Cardiac fibroblast (primary cell): ENCODE measurements around the gene LAMP5.

ENCODE experiments used
- DNase-seq, 2 donors: peaks; one replicate each; pipeline versions ENCODE4 v3.0.0 to v3.0.0-alpha.2; 2010; ENCODE audit warnings: low read depth in 2 of 2
- H3K4me3 ChIP-seq, 2 donors: replicated peaks in 1 of 2; 1 replicate in 1 of 2; 2 replicates in 1 of 2; pipeline ENCODE4 v1.5.1; 2011; ENCODE audit warnings: low read depth in 2 of 2, low read length in 2 of 2, mild to moderate bottlenecking in 2 of 2, moderate library complexity in 1 of 2
- TF ChIP-seq, protein P1 (sequence below): IDR thresholded peaks from one replicate; pipeline ENCODE4 v1.5.1; 2011; ENCODE audit warnings: low read depth, mild to moderate bottlenecking, low read length, inconsistent platforms

LAMP5 gene

DNA sequence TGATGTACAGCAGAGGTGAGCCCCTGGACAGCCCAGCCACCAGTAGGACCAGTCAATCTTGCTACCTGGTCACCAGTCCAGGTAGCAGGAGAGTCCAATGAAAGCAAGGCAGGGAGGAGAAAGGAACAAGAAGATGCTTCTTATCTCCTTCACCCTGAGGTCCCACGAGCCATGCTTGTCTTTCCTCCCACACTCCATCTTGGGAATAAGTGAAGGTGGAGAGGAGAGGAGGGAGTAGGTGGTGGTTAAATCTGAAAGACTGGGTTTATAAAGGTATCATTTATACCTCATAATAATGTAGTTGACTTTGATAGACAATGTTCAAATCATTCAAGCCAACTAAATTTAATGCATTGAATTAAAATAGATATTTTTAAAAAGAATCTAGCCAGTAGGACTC is 35.9 kb downstream of the LAMP5 start:
- no peak overlapping the region for H3K4me3 ChIP-seq
- DNase-seq, result no peak
- TF ChIP-seq, protein P1, sequence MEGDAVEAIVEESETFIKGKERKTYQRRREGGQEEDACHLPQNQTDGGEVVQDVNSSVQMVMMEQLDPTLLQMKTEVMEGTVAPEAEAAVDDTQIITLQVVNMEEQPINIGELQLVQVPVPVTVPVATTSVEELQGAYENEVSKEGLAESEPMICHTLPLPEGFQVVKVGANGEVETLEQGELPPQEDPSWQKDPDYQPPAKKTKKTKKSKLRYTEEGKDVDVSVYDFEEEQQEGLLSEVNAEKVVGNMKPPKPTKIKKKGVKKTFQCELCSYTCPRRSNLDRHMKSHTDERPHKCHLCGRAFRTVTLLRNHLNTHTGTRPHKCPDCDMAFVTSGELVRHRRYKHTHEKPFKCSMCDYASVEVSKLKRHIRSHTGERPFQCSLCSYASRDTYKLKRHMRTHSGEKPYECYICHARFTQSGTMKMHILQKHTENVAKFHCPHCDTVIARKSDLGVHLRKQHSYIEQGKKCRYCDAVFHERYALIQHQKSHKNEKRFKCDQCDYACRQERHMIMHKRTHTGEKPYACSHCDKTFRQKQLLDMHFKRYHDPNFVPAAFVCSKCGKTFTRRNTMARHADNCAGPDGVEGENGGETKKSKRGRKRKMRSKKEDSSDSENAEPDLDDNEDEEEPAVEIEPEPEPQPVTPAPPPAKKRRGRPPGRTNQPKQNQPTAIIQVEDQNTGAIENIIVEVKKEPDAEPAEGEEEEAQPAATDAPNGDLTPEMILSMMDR, result no peak

DNA sequence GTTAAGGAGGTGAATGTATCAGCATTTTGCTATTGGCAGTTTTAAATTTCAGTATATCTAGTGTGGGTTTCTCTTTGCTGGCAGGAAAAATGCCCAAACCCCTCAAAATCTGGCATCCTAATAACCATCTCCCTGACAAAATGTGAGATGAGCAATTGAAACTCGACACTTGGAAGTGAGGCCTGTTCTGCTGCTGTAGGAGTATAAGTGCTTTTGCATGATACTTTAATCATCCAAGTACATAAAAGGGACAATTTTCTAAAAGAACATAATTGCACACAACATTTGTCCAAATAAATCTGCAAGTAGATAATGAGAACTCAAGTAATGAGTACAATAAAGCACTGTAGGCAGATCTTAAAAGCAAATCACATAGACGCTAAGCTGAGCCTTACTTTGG is 36.5 kb downstream of the LAMP5 start:
- no peak overlapping the region for H3K4me3 ChIP-seq
- DNase-seq, result no peak
- TF ChIP-seq, protein P1, result no peak

DNA sequence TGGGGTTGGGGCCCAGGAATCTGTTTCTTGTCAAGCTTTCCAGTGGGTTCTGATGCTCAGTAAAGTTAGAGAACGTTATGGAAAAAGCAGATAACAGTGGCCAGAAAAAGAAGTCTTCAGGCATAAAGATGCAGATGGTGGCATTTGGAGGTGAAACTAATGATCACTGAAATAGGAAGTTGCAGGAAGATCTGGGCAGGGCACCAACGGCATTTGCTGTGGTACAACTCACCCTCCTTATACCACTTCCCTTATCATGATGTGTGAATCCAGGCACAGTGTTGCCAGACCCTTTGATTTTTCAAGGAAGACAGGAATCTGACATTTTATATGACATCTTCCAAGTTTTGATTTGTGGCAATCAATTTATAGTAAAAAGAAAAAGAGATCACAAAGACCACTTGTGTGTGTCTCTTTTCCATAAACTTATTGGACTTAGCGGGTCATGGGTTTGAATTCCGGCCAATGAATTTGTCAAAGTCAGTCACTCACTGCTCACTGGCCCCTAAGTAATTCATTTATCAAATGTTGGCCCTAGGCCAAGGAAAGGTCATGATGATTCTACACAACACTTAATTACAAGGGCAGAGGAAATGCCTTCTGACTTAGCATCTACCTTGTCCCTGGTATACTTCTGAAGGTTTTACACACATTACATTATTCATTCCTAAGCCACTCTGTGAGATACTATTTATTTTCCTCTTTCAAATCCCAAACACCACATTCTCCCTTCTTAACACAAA is 37.6 kb downstream of the LAMP5 start:
- TF ChIP-seq, protein P1, result no peak
- no peak overlapping the region for H3K4me3 ChIP-seq
- no peak for DNase-seq

DNA sequence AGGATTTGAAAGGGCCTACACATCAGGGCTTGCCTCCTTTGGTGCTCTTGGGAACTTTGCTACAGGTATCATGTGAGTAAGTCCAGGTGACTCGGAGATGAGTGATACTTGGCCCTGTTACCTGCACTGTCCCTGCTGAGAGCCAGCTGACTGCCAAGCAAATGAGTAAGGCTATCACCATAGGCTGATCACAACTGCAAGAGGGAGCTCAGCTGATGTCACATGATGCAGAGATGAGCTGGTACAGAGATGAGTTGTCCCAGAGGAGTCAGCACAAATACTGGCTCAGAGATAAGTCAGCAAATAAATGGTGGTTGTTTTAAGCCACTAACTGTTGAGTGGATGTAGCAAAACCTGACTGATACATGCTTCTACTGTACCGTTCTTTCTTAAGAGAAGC is 41.4 kb downstream of the LAMP5 start:
- DNase-seq, result peak in 1 of 2 donors; percentile 17
- TF ChIP-seq, protein P1, result no peak
- H3K4me3 ChIP-seq, result no peak overlapping the region

DNA sequence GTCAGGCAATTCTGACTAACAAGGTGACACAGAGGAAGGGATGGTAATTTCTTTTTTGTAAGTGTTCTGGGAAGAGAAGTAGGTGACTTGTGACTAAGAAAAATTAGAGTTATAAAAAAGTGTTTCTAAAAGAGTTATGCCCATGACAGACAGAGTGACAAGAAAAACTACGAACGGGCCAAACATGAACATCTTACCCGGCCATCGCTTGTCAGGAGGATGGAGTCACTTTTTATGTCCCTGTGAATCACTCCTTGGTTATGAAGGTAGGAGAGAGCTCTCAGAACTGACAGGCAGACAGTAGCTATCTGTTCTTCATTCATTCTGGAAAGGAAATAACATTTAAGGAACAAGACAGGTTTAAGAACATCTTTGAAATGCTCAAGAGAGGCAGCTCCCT is 43.0 kb downstream of the LAMP5 start:
- no peak for DNase-seq
- no peak overlapping the region for H3K4me3 ChIP-seq
- TF ChIP-seq, protein P1, result no peak

DNA sequence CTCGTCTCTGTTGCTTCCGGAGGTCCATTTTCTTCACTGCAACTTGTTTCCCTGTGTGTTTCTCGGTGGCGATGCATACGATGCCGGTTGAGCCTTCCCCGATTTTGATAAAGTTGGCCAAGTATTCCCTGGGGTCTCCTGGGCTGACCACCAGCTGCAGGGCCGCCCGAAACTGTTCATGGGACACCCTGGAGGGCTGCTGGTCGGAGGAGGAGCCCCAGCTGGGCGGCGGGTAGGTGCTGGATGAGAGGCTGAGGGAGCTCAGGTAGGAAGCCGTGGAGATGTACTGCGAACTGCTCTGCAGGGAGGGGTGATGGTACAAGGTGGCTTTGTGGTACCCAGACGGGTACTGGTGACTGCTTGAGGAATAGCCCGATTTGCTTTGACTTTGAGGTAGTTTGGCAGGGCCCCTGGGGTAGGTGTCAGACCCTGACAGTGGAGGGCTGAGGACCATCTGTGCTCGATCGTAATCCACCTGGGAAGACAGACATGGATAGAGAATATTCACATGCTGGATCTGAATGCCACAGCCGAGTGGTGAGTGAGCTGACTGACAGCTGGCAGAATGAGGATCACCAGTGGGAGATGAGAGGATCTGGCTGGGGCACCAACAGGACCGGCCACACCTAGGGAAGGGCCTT is 51.6 kb downstream of the LAMP5 start:
- no peak for DNase-seq
- H3K4me3 ChIP-seq, result no peak overlapping the region
- TF ChIP-seq, protein P1, result no peak

DNA sequence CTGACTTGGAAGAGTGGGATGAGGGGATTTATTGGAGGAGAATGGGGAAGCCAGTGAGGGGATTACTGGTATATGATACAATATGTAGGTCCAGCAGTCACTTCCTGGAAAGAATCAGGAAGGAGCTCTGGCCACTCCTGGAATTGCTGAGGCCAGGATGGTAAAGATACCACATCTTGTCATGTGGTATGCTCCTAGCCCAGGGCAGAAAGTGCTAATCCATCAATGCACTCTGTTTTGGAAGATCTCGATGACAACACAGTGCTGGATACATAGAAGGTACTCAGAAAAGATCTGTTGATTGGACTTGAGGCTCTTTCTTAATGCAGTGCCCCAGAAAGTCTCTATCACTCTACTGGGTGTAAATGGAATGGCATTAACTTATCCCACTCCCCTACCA is 52.6 kb downstream of the LAMP5 start:
- DNase-seq, result no peak
- TF ChIP-seq, protein P1, result no peak
- H3K4me3 ChIP-seq, result no peak overlapping the region
